RPMI7951 (cell line): ENCODE results near the gene DMRT3. TPM values are rescaled to one million over a fixed set of nuclear protein-coding genes. Genes with fewer than 3 reads are reported as not detected.

Experiments
- total RNA-seq: library from RNA; depleted of rRNA; stranded (reverse); fragments of >200 nt; shearing (Covaris generic); gene quantifications from 2 replicates; pipeline ENCODE4 v1.2.3, GENCODE V29; 2014; rRNA removed

DMRT3 gene
- total RNA-seq, 1 experiment from 2014 or later, result not detected

Other genes with a start within 250 kb of the DMRT3 start
- gene DMRT1, start 135.0 kb upstream of the DMRT3 start, total RNA-seq, result not detected in 2 replicates
- not detected in 2 replicates for gene DMRT2, start 73.7 kb downstream of the DMRT3 start, total RNA-seq